Measurements from ENCODE around the gene P2RY8.

DNA sequence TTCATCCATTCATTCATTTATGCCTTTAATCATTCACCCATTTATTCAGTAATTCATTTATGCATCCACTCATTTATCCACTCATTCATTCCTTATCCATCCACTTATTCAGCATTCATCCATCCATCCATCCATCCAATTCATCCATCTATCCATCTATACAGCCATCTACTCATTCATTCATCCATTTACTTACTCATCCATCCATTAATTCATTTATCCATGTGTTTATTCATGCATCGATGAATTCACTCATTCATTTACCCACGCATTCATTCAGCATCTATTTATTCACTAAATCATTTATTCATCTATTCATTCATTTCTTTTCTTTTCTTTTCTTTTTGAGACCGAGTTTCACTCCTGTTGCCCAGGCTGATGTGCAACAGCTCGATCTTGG lies 10.4 kb downstream of the P2RY8 start:
- TF ChIP-seq, protein P1, sequence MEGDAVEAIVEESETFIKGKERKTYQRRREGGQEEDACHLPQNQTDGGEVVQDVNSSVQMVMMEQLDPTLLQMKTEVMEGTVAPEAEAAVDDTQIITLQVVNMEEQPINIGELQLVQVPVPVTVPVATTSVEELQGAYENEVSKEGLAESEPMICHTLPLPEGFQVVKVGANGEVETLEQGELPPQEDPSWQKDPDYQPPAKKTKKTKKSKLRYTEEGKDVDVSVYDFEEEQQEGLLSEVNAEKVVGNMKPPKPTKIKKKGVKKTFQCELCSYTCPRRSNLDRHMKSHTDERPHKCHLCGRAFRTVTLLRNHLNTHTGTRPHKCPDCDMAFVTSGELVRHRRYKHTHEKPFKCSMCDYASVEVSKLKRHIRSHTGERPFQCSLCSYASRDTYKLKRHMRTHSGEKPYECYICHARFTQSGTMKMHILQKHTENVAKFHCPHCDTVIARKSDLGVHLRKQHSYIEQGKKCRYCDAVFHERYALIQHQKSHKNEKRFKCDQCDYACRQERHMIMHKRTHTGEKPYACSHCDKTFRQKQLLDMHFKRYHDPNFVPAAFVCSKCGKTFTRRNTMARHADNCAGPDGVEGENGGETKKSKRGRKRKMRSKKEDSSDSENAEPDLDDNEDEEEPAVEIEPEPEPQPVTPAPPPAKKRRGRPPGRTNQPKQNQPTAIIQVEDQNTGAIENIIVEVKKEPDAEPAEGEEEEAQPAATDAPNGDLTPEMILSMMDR (IDR thresholded peaks at IDR 0.05) = no peak
- TF ChIP-seq POLR2A (IDR thresholded peaks at IDR 0.05) = no peak
